ENCODE measurements around the gene FAM13A.
"Not testable (repeated sequence)": the region's sequence is repeated elsewhere in the genome, so short reads cannot be mapped to it uniquely, and the experiment has no call there.

DNA sequence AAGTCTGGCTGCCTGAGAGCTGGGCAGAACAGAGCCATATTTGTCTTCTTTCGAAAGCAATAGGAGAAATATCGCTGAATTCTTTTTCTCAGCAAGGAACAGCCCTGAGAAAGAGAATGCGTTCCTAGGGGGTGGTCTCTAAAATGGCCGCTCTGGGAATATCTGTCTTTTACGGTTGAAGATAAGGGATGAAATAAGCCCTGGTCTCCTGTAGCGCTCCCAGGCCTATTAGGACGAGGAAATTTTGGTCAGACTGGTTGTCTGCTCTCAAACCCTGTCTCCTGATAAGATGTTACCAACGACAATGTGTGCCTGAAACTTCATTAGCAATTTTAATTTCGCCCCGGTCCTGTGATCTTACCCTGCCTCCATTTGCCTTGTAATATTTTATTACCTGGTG is 42.1 kb downstream of the FAM13A start:
- TF ChIP-seq, protein P1, sequence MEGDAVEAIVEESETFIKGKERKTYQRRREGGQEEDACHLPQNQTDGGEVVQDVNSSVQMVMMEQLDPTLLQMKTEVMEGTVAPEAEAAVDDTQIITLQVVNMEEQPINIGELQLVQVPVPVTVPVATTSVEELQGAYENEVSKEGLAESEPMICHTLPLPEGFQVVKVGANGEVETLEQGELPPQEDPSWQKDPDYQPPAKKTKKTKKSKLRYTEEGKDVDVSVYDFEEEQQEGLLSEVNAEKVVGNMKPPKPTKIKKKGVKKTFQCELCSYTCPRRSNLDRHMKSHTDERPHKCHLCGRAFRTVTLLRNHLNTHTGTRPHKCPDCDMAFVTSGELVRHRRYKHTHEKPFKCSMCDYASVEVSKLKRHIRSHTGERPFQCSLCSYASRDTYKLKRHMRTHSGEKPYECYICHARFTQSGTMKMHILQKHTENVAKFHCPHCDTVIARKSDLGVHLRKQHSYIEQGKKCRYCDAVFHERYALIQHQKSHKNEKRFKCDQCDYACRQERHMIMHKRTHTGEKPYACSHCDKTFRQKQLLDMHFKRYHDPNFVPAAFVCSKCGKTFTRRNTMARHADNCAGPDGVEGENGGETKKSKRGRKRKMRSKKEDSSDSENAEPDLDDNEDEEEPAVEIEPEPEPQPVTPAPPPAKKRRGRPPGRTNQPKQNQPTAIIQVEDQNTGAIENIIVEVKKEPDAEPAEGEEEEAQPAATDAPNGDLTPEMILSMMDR (IDR thresholded peaks at IDR 0.05; ENCODE audit: insufficient read depth, low read length) = not testable (repeated sequence)
- TF ChIP-seq, protein P2, sequence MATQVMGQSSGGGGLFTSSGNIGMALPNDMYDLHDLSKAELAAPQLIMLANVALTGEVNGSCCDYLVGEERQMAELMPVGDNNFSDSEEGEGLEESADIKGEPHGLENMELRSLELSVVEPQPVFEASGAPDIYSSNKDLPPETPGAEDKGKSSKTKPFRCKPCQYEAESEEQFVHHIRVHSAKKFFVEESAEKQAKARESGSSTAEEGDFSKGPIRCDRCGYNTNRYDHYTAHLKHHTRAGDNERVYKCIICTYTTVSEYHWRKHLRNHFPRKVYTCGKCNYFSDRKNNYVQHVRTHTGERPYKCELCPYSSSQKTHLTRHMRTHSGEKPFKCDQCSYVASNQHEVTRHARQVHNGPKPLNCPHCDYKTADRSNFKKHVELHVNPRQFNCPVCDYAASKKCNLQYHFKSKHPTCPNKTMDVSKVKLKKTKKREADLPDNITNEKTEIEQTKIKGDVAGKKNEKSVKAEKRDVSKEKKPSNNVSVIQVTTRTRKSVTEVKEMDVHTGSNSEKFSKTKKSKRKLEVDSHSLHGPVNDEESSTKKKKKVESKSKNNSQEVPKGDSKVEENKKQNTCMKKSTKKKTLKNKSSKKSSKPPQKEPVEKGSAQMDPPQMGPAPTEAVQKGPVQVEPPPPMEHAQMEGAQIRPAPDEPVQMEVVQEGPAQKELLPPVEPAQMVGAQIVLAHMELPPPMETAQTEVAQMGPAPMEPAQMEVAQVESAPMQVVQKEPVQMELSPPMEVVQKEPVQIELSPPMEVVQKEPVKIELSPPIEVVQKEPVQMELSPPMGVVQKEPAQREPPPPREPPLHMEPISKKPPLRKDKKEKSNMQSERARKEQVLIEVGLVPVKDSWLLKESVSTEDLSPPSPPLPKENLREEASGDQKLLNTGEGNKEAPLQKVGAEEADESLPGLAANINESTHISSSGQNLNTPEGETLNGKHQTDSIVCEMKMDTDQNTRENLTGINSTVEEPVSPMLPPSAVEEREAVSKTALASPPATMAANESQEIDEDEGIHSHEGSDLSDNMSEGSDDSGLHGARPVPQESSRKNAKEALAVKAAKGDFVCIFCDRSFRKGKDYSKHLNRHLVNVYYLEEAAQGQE (IDR thresholded peaks at IDR 0.05; ENCODE audit: insufficient replicate concordance, low read depth) = not testable (repeated sequence)
- not testable (repeated sequence) for TF ChIP-seq SPI1 (IDR thresholded peaks at IDR 0.05; ENCODE audit: borderline replicate concordance, low read depth)

Data from HL-60 (cell line).